SK-N-SH treated with all-trans-retinoic acid at 6 μM for 48 hours (cell line): ENCODE data around the gene CZIB.

Experiments used
- OSR1 ChIP-seq: fragments of 250-450 bp; sonication (Bioruptor Pico); IDR thresholded peaks from 2 replicates; pipeline ENCODE4 v1.8.0; 2022; ENCODE audit warnings: moderate library complexity, mild to moderate bottlenecking, inconsistent platforms
- PATZ1 ChIP-seq: fragments of 250-450 bp; sonication (Bioruptor Pico); IDR thresholded peaks from 2 replicates; pipeline ENCODE4 v1.8.0; 2020; ENCODE audit warnings: mild to moderate bottlenecking, moderate library complexity, borderline replicate concordance
- SNAI2 ChIP-seq: fragments of 250-450 bp; sonication (Bioruptor Pico); IDR thresholded peaks from 2 replicates; pipeline ENCODE4 v1.5.0; 2020; ENCODE audit warnings: mild to moderate bottlenecking, moderate library complexity
- ZNF8 ChIP-seq: fragments of 450-650 bp; formaldehyde crosslinking; IDR thresholded peaks from 2 replicates; pipeline ENCODE4 v1.5.0; 2020; ENCODE audit warnings: mild to moderate bottlenecking, moderate library complexity

DNA sequence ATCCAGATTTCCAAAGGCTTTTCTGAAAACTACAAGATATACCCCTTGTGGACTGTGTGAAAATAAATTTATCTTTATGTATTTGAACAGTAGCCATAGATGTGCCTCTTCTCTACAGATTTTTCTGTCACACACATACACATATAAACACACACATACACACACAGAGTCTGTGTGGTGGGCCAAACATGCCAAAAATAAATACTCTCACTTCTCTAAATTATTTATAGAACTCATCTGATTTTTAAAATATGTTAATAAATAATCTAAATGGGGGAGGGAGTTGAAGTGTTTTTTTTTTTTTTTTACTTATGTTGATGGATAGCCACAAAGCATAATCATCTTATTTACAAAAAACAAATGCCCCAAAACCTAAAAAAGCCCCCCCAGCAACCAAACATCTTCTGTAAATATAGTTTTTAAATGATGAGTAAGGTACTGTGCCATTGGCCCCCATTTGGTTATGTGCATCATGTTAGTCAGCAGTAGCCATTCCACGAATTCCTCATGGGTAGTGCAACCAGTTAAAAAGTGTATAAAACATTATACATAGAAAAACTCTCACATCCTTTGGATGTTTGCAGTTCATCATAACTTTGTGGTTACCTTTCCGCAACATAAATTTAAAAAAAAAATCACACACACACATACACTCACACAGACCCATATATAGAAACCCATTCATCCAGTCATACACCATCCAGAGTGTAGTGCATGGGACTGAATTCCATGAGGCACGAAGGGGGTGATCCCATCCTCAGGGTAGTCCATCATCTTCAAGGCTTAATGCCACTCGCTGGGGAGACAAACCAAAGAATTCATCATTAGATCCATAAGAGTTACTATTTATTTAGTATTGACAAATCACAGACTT is 26.1 kb upstream of the CZIB start:
- no peak for TF ChIP-seq PATZ1
- TF ChIP-seq SNAI2 (CRISPR knock-in tag) = no peak
- no peak for TF ChIP-seq ZNF8 (CRISPR knock-in tag)
- TF ChIP-seq OSR1 (CRISPR knock-in tag) = no peak
